NCI-H510A treated with DMSO at 0.1 percent for 48 hours (cell line): ENCODE data around the gene ALDH1A3.
"Not testable (repeated sequence)": the region's sequence is repeated elsewhere in the genome, so short reads cannot be mapped to it uniquely, and the experiment has no call there.

Source experiments
- DNase-seq: peaks from one replicate; lab custom pipeline; 2025; lab: John Stamatoyannopoulos, UW

The ALDH1A3 gene

DNA sequence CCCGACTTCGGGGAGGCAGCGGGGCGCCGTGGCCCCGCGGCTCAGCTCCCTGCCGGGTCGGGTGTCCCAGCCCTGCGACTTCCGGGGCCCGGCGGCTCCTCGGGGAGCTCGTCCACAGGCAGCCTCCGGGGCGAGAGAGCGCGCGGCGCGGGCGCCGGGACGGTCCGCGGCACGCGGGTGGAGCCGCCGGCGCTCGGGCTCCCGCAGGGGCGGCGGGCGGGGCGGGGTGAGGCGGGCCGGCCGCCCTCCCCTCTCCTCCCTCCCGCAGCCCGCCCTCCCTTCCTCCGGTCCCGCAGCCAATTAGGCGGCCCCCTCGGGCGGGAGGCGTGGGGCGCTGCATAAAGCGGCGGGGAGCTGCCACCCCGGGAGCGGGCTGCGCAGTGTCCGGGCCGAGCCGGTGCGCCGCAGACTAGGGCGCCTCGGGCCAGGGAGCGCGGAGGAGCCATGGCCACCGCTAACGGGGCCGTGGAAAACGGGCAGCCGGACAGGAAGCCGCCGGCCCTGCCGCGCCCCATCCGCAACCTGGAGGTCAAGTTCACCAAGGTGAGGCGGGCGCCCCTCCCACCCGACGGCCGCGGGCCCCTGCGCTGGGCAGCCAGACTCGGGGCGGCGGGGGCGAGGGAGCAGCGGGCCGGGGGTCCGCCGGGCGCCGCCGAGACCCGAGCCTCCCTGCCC is at the start of gene ALDH1A3:
Gene ALDH1A3 (plus strand): TSS at position 368 of the 675 bp plus-strand sequence. CDS start 77 bp downstream, at position 445.
- no peak for DNase-seq

DNA sequence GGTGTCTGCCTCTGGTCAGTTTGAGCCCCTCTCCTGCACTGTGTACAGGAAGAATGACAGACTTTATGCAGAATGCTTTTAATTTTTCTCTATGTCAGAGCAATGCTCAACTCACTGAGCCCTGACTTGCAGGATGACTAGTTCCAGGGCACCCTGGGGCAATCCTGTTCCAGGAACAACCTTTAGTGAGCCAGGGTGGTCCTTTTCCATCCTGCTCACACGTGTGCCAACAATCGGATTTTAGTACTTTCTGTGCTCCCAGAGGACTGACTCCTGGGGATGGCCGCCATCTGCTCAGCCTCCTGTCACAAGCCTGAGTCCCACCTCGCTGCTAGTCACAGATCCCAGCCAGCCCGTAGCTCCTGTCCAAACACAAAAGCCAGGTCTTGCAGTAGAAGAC is 48.2 kb upstream of the ALDH1A3 start:
- no peak for DNase-seq

DNA sequence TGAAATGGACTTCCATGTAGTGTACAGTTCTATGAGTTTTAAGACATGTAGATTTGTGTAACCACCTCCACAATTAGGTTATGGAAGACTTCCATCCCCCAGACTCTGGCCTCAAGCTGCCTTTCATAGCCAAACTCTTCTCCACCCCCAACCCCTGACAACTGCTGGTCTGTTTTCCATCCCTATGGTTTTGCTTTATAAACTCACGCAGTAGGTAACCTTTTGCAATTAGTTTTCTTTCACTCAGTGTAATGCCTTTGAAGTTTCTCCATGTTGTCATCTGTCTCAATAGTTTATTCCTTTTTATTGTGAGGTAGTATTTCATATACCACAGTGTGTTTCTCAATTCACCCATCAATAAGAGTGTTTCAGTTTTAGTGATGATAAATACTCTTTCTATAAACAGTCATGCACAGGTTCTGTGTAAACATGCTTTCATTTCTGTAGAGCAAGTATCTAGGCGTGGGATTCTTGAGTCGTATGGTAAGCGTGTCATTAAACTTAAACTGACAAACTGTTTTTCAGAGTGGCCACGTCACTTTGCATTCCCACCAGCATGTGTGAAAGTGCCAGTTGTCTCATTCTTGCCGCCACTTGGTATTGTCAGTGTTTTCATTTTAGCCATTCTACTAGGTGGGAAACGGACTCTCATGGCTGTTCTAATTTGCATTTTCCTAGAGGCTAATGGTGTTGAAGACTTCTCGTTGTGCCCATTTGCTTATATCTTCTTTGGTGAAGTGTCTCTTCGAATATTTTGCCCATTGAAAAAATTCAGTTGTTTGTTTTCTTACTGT is 47.3 kb upstream of the ALDH1A3 start:
- DNase-seq = no peak

DNA sequence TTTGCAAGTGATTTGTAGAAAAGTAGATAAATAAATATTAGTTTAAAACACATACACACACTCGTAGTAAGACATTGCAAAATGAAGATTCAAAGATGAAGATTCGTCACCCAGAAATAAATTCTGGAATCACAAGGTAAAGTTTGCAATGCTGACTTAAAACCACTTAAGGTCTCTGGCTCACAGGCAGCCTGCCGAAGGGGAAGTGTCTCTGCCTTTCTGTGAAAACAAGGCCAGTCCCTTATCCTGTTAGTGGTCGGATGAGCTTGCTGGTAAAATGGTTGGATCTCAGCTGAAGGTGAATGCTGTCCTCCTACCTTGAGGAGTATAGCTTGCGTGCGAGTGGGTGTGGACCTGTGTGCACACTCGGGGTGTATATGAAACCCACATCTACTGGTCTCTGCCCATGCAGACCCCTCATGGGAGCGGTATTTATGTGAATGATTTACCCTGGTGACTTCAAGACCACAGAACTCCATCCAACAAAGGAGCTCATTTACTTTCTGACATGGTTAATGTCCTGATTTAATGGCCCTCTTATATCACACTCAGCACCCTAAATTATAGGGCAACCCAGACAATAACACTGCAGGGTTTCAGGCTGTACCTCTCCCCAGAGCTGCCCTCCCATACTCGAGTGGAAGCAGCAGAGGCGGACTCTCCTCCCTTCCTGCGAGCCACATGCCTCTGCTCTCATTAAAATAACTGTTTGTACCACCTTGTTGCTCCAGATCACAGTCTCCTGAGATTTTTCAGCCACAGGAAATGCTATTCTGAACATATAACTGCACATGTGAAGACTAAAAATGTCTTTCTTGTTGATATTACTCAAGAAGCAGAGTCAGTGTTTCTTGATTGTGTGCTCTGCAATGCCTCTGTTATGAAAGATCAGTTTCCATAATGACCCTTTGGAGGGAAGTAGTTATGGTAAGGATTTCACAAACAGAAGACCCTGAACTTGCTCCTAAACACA is 45.9 kb upstream of the ALDH1A3 start:
- DNase-seq = no peak

DNA sequence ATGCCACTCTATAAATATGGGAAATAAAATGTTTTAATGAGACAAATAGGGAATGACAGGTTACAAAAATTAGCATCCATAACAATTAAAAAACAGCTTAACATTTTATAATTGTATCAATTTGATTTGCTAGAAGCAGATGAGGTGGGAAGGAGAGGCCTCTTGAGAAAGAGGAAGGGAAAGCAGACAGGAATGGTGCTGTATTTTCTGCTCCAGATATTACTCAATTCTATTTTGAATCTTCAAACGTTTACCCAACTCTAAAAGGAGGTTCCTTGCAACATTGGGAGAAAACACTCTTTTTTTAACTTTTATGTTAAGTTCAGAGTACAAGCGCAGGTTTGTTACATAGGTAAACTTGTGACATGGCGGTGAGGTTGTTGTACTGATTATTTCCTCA is 44.9 kb upstream of the ALDH1A3 start:
- no peak for DNase-seq

DNA sequence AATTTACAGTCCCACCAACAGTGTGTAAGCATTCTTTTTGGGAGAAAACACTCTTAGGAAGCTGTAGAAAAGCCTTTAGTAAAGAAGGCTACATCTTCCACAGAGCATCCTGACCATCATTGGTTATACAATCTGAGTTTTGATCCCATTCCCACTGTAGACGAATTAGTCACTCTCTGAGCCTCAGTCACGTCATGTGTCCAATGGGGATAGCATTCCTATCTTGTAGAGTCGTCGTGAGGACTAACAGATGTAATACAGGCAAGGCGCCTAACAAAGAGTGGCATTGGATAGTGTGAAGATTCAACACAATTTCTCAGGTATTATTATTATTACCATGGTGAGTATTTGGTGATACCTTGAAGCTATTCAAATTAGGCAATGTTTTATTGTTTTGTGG is 44.0 kb upstream of the ALDH1A3 start:
- no peak for DNase-seq

DNA sequence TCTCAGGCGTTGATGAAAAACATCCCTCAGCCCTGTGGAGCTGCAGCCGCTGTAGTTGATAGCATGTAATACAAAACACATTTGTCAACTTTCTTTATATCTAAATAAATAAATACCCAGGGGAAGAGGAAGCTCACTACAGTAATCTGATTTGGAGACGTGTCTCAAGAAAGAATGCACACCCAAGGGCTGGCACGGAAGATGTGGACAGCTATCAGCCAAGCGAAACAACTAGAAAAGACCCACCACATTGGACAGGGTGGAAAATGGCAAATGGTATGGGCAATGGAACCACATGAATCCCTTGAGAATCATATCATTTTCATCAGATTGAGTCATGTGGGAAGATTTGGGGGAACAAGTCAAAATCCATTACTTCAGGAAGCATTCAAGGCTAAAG is 43.1 kb upstream of the ALDH1A3 start:
- no peak for DNase-seq

DNA sequence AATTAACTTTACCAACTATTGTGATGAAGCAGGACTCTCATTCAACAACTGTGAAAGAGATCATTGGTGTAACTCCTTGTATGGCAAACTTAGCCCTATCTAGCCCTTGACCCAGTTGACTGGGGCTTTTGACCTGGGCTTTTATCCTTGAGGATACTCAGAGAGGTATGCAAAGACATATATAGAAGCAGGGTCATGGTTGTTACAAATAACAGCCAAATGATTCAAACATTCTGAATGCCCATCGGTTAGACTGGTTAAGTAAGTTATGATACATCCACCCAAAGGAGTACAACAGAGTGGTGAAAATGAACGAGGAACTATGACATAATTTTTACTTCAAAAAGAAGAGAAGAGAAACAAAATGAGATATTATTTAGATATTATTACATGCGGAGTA is 38.2 kb upstream of the ALDH1A3 start:
- DNase-seq = no peak

DNA sequence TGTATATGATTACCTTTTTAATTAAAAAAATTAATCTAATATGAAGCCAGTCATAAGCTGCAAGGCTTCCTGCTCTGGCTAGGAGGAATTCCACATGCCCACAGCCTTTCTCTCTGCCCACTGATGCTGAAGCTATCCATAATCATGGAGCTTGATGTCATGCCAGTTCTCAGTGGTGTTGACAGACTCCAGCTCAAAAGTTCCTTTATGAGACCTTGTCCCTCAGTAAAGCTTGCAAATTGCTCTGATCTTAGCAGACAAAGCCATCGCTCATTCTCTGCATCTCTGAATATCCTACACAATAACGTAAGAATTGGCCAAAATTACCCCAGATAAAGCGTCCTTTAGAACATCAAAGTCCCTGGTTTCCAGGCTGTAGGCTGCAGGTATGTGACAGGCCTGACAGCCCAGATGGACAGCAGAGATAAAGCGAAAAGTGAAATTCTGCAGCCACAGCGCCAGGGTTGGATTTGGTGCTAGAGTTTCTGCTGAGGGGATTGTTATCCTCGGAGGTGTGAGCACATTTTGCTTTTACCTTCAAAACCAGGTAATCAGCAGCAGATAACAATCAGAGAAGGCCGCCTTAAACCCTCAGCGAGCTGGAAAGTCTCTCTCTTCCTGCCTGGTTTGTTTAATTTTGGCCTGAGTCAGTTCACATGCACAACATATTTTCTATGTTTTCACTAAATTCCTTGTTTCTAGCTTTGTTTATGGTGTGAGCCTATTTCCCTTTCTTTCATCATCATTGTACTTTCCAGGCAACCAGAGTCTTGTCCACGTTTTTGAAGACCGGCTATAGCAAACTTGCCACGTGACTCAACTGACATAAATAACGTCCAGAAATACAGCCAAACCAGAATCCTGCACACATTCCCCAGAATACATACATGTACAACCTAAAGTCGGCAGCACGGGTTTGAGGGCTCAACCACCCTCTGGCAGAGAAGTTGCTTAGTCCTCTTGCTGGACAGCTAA is 36.6 kb upstream of the ALDH1A3 start:
- no peak for DNase-seq

DNA sequence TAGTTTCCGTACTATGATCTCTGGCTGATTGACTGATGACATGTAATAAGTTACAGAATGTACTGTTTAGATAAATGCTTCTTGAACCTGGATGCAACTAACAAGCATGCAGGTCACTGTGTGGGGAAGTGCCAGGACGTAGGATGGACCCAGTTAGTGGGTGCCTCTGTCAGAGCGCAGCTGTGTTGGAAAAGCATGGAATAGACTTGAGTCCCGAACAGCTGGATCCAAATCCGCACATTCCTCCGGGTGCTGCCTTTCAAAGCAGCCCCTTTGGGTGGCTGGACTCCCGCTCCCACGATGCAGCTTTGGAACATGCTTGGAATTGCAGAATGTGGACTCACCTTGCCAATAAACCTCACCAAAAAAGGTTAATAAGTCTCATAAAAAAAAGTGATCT is 35.5 kb upstream of the ALDH1A3 start:
- no peak for DNase-seq

DNA sequence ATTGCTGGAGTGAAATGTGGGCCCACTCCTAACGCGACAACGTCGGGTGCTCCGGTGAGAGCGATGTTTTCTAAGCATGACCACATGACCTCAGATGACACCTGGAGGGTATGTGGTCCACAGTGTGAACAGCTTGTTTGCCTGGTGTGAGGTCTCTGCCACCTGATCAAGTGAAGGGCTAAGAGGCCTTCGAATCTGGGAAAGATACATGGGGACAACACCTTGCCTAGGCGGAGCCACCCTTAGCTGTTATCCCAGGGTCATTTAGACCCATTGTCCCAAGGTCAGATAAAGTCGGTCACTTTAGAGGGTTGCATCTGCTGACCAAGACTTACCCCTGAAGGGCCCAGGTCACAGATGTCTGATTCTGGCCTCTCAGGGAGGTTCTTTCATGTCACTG is 34.9 kb upstream of the ALDH1A3 start:
- no peak for DNase-seq

DNA sequence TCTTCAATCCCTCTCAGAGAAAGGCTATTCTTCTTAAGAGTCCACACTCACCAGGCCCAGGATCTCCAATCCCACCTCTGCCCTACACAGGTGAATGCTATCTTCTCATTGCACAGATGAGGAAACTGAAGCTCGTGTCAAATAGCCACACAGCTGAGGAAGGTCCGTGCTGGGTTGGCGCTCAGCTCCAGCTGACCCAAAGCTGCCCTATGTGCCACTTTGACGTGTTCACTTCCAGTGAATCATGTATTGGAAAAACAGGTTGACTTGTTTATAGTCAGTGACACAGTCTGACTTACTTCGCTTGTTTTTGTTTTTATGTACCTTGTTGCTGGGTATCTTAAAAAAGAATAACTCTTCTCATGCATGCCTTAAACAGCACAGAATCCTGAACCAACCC is 32.4 kb upstream of the ALDH1A3 start:
- DNase-seq = no peak

DNA sequence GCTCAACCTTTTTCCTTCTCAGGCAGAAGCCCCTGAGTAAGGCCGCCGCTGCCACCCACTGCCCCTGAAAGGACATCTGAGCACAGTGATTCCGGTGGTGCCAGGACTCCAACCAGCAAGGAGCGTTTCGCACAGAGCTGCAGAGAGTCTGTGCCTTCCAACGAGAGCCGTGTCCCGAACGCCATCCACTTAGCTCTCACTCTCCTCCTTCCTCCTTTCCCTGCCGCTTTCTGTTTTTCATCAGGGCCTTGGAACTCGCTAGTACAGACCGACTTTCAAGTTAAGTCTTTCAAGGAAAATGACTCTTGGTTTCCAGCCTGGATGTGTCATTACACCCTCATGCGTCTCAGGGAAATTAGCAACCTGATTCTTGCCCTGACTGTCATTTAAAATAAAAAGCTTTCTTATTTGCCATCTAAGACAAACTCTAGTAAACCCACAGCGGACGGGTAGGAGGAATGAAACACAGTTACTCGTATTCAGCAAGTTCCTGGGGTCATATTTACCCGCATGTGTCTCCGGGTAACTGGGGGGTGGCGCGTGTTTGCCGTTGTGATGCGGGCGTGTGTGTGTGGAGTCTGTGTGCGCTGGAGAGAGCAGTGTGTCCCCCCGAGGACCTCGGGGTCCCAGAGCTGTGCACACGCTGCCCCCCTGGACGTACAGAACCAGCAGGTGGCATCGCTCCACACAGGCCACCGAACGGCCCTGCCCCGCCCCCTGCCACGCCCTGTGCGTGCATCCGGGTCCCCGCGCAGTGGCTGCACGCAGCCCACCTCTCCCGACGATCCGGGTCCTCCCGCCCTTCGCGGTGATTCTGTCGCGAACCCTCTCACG is 30.4 kb upstream of the ALDH1A3 start:
- no peak for DNase-seq

DNA sequence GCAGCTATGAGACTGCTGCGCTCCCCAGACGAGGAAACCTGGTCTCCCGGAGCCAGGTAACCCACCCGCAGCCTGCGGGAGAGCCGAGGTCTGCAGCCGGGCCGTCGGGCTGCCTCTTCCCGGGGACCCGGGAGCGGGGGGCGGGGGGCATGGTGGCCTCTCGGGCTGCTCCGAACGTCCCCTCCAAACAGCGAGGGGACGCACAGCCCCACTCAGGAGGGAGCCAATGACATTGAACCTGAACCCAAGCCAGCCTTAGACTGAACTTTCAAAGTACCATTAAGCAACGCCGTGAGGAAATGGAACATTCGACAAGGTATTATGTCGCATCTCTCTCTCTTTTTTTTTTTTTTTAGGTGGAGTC is 29.8 kb upstream of the ALDH1A3 start:
- no peak for DNase-seq

DNA sequence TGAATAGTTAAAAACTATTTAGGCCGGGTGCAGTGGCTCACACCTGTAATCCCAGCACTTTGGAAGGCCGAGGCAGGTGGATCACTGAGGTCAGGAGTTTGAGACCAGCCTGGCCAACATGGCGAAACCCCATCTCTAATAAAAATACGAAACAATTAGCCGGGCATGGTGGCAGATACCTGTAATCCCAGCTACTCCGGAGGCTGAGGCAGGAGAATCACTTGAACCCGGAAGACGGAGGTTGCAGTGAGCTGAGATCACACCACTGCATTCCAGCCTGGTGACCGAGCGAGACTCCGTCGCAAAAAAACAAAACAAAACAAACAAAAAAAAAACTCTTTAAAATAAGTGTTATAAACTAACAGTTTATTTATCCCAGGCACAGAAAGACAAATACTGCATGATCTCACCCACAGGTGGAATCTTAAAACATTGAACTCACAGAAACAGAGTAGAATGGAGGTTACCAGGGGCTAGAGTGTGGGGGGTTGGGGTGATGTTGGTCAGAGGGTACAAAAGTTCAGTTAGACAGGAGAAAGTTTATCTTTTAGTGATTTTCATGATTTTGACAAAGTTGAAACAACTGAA is 28.1 kb upstream of the ALDH1A3 start:
- DNase-seq = not testable (repeated sequence)

DNA sequence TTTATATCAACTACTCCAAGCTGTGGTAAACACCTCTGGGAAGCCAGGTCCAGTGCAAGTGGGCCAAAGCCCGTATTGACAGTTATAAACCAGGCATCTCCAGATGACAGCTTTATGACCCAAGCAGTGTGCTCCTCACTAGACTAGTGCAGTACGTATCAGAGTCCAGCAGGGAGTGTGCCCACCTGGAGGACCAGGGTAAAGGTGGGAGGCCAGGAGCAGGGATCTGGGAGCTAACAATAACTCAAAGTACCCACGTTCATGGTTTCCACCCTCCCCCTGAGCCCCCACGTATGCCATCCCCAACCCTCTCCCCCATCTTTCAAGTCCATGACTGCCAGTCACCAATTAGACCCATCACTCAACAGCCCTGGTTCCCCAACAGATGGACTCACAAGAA is 27.0 kb upstream of the ALDH1A3 start:
- no peak for DNase-seq

DNA sequence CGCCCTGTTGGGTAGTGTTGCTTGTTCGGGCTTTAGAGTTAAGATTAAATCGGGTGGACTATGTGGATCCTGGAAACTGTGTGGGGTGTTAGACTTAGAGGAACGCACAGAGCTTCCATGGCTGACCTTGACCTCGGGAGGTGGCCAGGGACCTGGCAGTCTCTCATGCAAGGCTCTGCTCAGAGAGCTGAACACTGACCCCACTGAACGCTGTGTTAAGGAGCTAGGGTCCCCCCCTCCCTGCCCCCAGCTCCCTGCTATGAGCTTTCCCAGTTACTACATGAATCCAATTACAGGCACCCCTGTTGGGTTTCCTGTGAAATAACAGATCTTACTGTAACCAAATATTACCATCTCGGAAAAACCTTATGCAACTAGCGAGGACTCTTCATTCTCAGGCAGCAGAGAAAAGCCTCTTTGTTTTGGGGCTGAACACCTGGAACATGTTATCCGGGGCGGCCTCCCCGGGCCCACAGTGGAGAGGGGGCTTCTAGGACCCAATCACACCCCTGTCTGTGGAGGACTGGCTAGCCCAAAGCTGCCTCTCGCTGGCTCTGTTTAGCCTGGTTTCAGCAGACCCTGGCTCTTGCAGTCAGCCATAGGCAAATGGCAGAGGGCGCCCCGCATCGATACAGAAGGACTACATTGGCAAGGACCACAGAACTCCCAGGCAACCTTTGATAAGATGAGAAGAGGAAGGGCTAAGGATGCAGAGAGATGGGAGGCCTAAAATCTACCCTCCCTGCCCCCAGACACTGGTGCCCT is 25.8 kb upstream of the ALDH1A3 start:
- no peak for DNase-seq

DNA sequence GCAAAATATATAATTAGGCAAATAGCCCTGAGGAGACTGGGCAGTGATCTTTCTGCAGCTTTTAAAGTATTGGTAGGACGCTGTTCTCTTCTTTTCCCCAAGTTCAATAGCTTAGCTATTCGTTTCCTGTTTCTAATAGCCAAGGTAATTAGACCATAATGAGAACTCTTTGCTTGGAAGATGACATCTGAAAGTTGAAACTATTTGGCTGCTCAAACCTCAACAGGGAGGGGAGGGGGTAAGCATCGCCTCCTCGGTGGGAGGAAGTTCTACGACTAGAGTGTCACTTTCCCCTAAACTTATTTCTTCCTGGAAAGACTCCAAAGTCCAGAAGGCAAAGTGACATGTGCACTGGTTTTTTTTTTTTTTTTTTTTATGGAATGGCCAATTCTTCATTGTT is 22.8 kb upstream of the ALDH1A3 start:
- no peak for DNase-seq

DNA sequence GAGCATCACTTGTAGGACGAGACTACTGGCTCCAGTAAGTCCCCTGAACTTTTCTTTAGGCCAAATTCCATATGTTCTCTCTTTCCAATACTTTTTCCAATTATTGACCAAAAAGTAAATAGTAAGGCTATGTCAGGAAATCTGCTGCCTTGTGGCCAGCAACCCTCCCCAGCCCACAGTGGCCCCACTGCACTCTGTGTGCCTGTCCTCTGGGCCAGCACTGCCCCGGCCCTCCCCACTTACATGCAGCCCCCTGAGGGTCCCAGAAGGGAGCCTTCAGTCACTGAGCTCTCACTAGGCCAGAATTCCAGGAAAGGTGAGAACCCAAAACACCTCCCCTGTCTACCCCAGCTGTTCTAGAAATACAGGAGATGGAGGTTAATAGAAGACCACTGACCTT is 21.3 kb upstream of the ALDH1A3 start:
- no peak for DNase-seq
